Forelimb muscle (tissue), 1 donor: ENCODE measurements around the gene SUSD3. TPM values are rescaled to one million over a fixed set of nuclear protein-coding genes. Genes with fewer than 3 reads are reported as not detected.

Source experiments
- DNase-seq: peaks from one replicate; pipeline ENCODE4 v3.0.0-alpha.2; 2013; ENCODE audit warnings: low read depth
- polyA plus RNA-seq: library from polyadenylated mRNA; unstranded; fragments of 120-200 nt; gene quantifications from one replicate; pipeline ENCODE4 v1.2.1, GENCODE V29; 2013; ENCODE audit not compliant: insufficient read length

The SUSD3 gene
- polyA plus RNA-seq, 1 donor, result 3.3 TPM

GRCh38 chr9:93052791-93053540, 5.5 kb upstream of the SUSD3 start:
- no peak for DNase-seq

- DNase-seq, result no peak
Measured at GRCh38 chr9:93053781-93054331, 4.6 kb upstream of the SUSD3 start.

GRCh38 chr9:93054758-93055704, 3.5 kb upstream of the SUSD3 start:
- no peak for DNase-seq

- DNase-seq, result no peak
Measured at GRCh38 chr9:93057042-93057702, 1.3 kb upstream of the SUSD3 start.

- DNase-seq, result no peak
Measured at GRCh38 chr9:93057703-93058354, 672 bp upstream of the SUSD3 start.

- no peak for DNase-seq
Measured at GRCh38 chr9:93059011-93059714, 662 bp downstream of the SUSD3 start.

GRCh38 chr9:93059715-93060578, 1.4 kb downstream of the SUSD3 start:
- DNase-seq, result no peak

GRCh38 chr9:93060746-93061259, 2.3 kb downstream of the SUSD3 start:
- no peak for DNase-seq

GRCh38 chr9:93061260-93061751, 2.8 kb downstream of the SUSD3 start:
- no peak for DNase-seq

GRCh38 chr9:93061791-93062763, 3.6 kb downstream of the SUSD3 start:
- DNase-seq, result no peak

GRCh38 chr9:93064392-93065134, 6.1 kb downstream of the SUSD3 start:
- DNase-seq, result no peak

- no peak for DNase-seq
Measured at GRCh38 chr9:93065135-93065720, 6.7 kb downstream of the SUSD3 start.

GRCh38 chr9:93066978-93067603, 8.6 kb downstream of the SUSD3 start:
- DNase-seq, result no peak

- DNase-seq, result no peak
Measured at GRCh38 chr9:93068956-93069355, 10.5 kb downstream of the SUSD3 start.

GRCh38 chr9:93071464-93071863, 13.0 kb downstream of the SUSD3 start:
- no peak for DNase-seq

- DNase-seq, result no peak
Measured at GRCh38 chr9:93072383-93072795, 13.9 kb downstream of the SUSD3 start.
